GM06990 (cell line): ENCODE measurements around the gene SHH.

ENCODE experiments used
- DNase-seq: peaks from one replicate; pipeline ENCODE4 v3.0.0-alpha.2; 2011; ENCODE audit not compliant: insufficient read length; ENCODE audit errors: extremely low read depth
- H3K27me3 ChIP-seq: replicated peaks from 2 replicates; pipeline ENCODE4 v1.6.0; 2011; ENCODE audit warnings: low read length; ENCODE audit not compliant: control insufficient read depth, insufficient read depth
- H3K36me3 ChIP-seq: 2 replicates; pipeline ENCODE4 v1.5.1; 2011; ENCODE audit warnings: low read length; ENCODE audit not compliant: control insufficient read depth, insufficient read depth
- H3K4me3 ChIP-seq: replicated peaks from 2 replicates; pipeline ENCODE4 v1.5.1; 2011; ENCODE audit warnings: low read depth, mild to moderate bottlenecking, control low read depth, low read length
- TF ChIP-seq, protein P1 (sequence below): IDR thresholded peaks from 2 replicates; pipeline ENCODE4 v1.5.1; 2011; ENCODE audit warnings: low read length, control low read depth, mild to moderate bottlenecking, inconsistent platforms; ENCODE audit not compliant: insufficient read depth, poor library complexity, severe bottlenecking

SHH gene

DNA sequence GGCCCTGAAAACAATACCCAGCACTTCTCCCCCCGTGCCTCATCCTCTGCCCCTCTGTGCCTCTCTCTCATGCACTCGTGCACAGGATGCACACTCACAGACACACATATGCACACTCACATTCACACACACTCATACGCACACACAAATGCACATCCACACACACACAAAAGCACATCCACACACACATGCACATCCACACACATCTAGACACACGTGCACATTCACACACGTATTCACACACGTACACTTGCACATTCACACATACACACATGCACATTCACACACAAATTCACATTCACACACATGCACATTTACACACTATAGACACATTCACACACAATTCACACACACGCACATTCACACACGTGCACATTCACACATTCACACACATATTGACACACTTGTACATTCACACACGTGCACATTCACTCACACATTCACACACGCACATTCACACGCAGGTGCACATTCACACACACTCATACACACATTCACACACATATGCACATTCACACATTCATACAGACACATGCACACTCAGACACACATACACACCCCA lies 19.2 kb downstream of the SHH start:
- DNase-seq, result no peak

DNA sequence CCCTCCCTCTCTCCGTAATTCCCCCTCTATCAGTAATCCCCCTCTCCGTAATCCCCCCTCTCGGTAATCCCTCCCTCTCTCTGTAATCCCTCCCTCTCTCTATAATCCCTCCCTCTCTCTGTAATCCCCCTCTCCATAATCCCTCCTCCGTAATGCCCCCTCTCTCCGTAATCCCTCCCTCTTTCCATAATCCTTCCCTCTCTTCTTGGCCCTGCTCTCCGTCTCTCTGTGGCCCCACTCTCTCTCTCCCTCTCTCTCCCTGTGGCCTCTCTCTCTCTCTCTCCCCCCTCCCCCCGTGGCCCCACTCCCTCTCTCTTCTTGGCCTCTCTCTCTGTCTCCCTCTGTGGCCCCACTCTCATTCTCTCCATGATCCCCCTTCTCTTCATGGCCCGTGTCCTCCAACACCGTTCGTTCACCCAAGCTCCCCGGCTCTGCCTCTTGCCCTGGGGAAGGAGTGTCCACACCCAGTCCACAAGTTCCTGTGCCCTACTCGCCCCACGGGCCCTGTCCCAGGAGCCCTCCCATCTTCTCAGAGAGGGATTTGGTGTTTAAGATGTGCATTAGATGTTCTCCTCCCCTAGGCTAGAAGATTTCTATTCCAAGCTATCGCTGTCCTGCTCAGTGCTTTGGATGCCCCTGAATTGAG lies 19.8 kb downstream of the SHH start:
- Histone ChIP-seq H3K4me3 (no peak overlapping the region), H3K27me3 (no peaks in the 10 kb centered on the region), H3K36me3 (no peaks in the 10 kb centered on the region)
- DNase-seq, result no peak
- TF ChIP-seq, protein P1, sequence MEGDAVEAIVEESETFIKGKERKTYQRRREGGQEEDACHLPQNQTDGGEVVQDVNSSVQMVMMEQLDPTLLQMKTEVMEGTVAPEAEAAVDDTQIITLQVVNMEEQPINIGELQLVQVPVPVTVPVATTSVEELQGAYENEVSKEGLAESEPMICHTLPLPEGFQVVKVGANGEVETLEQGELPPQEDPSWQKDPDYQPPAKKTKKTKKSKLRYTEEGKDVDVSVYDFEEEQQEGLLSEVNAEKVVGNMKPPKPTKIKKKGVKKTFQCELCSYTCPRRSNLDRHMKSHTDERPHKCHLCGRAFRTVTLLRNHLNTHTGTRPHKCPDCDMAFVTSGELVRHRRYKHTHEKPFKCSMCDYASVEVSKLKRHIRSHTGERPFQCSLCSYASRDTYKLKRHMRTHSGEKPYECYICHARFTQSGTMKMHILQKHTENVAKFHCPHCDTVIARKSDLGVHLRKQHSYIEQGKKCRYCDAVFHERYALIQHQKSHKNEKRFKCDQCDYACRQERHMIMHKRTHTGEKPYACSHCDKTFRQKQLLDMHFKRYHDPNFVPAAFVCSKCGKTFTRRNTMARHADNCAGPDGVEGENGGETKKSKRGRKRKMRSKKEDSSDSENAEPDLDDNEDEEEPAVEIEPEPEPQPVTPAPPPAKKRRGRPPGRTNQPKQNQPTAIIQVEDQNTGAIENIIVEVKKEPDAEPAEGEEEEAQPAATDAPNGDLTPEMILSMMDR, result no peak

More for the DNA sequence above, 19.2 kb downstream of the SHH start:
- Histone ChIP-seq H3K4me3 (no peak overlapping the region), H3K36me3 (no peaks in the 10 kb centered on the region), H3K27me3 (no peaks in the 10 kb centered on the region)
- TF ChIP-seq, protein P1, result no peak

DNA sequence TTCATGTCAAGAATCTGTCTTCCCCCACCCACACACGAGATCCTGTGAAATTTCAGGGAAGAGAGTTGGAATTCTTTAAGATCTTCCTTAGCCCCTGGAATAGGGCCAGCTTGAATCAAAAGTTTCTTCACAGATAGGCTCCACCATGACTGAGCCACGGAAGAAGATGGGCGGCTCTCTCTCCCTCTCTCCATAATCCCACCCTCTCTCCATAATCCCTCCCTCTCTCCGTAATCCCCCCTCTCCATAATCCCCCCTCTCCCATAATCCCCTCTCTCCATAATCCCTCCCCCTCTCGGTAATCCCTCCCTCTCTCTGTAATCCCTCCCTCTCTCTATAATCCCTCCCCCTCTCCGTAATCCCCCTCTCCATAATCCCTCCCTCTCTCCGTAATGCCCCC lies 20.4 kb downstream of the SHH start:
- H3K27me3 ChIP-seq, result no peaks in the 10 kb centered on the region
- TF ChIP-seq, protein P1, result no peak
- no peak for DNase-seq
- no peak overlapping the region for H3K4me3 ChIP-seq
- H3K36me3 ChIP-seq, result no peaks in the 10 kb centered on the region

DNA sequence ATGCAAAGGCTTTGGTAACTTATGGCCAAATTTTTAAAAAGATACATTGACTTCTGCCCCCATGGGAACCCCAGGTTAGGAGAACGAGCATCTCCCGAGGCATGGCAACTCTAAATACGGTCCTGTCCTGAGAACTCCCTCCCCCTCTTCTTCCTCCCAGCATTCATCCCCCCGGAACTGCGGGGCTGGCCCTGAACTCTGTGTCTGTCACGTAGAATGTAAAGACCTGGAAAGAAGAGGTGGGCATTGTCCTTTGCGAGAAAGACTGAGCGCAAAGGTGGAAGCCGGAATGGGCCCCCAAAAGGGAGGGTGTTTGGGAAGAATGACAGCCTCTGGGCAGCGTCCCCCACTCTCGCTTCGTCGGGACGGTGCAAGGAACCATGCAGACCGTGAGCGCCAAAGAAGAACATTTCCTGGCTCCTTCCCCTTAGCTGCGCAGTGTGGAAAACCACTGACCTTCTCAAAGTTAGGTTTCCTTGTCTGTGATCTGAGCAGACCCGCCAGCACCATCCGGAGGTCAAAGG lies 21.0 kb downstream of the SHH start:
- TF ChIP-seq, protein P1, result no peak
- no peak for DNase-seq
- H3K27me3 ChIP-seq, result no peaks in the 10 kb centered on the region
- no peaks in the 10 kb centered on the region for H3K36me3 ChIP-seq
- H3K4me3 ChIP-seq, result no peak overlapping the region

DNA sequence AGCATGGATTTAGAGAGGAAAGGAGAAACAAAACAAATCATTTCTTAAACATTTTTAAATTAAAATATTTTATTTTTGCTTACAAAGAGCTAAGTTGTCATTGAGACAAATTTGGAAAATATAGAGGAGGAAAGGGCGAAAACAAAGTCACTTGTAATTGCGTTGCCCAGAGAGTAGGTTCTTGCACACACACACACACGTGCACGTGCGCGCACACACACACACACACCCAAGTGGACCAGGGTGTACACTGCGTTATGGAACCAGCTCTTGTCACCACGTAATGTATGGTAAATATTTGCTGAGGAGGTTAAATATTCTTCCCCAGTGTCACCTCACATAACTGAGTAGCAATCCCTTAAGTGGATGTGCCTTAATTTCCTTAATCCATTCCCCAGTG lies 21.6 kb downstream of the SHH start:
- DNase-seq, result no peak

More for the DNA sequence above, 21.6 kb downstream of the SHH start:
- TF ChIP-seq, protein P1, result no peak
- H3K36me3 ChIP-seq, result no peaks in the 10 kb centered on the region
- no peaks in the 10 kb centered on the region for H3K27me3 ChIP-seq
- H3K4me3 ChIP-seq, result no peak overlapping the region
